ENCODE results near the gene MAP2K3.

GRCh38 chr17:21276264-21276588 is 8.3 kb upstream of the MAP2K3 start:
- no peak for TF ChIP-seq POLR2AphosphoS5 (IDR thresholded peaks at IDR 0.05; ENCODE audit: low read depth, low read length)
- no peak for TF ChIP-seq PAX5 (IDR thresholded peaks at IDR 0.05; ENCODE audit: insufficient read depth, low read length, severe bottlenecking)
- TF ChIP-seq TAF1 (IDR thresholded peaks at IDR 0.05; ENCODE audit: low read depth, low read length): no peak
- no peak for TF ChIP-seq POLR2A (IDR thresholded peaks at IDR 0.05; ENCODE audit: low read depth, low read length)
- no peak for TF ChIP-seq POU2F2 (IDR thresholded peaks at IDR 0.05; ENCODE audit: low read depth, low read length)

Measured in GM12891 (cell line).